Measurements from ENCODE around the gene RTP4. TPM values are rescaled to one million over a fixed set of nuclear protein-coding genes. Genes with fewer than 3 reads are reported as not detected.
A peak's percentile ranks its signal among the peaks of the same experiment; 100 is the strongest.

Gene RTP4
- total and polyA plus RNA-seq, 2 donors (not counting 3 experiments of a cell fraction or from before 2014, with no cell fraction given) = 0.12 to 0.22 TPM

DNA sequence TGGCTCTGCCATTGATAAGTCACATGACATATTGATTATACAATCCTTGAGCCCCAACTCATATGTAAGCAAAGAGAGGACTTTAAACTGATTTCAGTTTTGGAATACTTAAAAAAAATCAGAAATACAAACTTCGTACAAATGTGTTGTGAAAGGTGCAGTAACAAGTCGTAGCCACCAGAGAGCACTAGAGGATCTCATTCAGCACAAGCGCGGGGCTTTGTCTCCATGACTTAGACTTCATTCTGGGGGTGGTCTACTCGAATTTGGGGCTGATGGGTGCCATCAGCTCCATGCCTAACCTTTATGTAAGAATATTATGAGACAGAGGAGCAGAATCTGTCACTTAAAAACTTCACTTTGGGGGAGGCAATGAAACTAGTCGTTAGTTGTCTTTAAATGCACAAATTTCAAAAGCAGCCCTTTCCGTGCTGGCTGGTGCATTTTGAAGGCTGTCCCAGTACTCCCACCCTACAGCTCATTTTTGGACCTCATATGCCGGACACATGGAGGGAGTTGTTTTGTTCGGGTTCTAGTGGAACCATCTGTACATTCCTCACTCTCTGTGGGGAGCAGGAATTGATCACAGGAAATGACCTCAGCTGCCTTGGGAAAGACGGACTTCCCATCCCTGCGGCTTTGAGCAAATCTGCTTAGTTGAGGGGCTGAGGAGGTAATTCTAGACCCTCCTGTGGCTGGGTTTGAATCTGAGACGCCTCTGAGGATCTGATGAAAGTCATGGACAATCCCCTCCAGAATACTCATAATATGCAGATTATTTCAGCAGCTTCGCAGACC is 49.2 kb upstream of the RTP4 start:
- peak overlapping the region in 1 of 3 experiments; percentile 36 for H3K4me3 ChIP-seq (replicated peaks in 1 of 3; ENCODE audit: insufficient read depth in 1 of 3, low read depth in 1 of 3, low read length in 3 of 3)
- POLR2A ChIA-PET = interaction anchor here (0.6 to 1.1 kb wide), 2 partner anchors 154 to 361 kb away, joined by 3 to 5 read pairs; no protein-coding TSS in a partner anchor
- DNase-seq (ENCODE audit: low read depth, low spot score) (peak; percentile 60), FAIRE-seq (peak; percentile 87)
- H3K9me3 ChIP-seq (replicated peaks; ENCODE audit: control insufficient read depth, insufficient read depth, low read length) = no peaks in the 10 kb centered on the region
- H3K9me1 ChIP-seq (replicated peaks; ENCODE audit: control insufficient read depth, extremely low read depth, insufficient read depth, low read length) = no peaks in the 10 kb centered on the region
- no peak for TF ChIP-seq MYC (IDR thresholded peaks at IDR 0.05; ENCODE audit: low read depth, low read length)
- TF ChIP-seq, protein P1, sequence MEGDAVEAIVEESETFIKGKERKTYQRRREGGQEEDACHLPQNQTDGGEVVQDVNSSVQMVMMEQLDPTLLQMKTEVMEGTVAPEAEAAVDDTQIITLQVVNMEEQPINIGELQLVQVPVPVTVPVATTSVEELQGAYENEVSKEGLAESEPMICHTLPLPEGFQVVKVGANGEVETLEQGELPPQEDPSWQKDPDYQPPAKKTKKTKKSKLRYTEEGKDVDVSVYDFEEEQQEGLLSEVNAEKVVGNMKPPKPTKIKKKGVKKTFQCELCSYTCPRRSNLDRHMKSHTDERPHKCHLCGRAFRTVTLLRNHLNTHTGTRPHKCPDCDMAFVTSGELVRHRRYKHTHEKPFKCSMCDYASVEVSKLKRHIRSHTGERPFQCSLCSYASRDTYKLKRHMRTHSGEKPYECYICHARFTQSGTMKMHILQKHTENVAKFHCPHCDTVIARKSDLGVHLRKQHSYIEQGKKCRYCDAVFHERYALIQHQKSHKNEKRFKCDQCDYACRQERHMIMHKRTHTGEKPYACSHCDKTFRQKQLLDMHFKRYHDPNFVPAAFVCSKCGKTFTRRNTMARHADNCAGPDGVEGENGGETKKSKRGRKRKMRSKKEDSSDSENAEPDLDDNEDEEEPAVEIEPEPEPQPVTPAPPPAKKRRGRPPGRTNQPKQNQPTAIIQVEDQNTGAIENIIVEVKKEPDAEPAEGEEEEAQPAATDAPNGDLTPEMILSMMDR (IDR thresholded peaks at IDR 0.05; ENCODE audit: extremely low read depth in 1 of 2, insufficient read depth in 1 of 2, low read depth in 1 of 2, low read length in 2 of 2) = peak; percentile 79 to 82
- intact Hi-C loops (cut with micrococcal nuclease) (loop anchor here (1.0 kb wide), 5 partner anchors 54 to 395 kb away; no protein-coding TSS in a partner anchor), dilution Hi-C loops (cut with MboI; ENCODE audit: extremely low pct_ligation_motif_present, low sequenced_read_pairs) (loop anchor here (25.0 kb wide), 1 partner anchor 368 kb away; no protein-coding TSS in a partner anchor)
- no peaks in the 10 kb centered on the region for H3K79me2 ChIP-seq (ENCODE audit: control insufficient read depth, insufficient read depth, low read length)
- H3K9ac ChIP-seq (replicated peaks; ENCODE audit: extremely low read depth, insufficient read depth, low read length) = no peak overlapping the region
- no peaks in the 10 kb centered on the region for H4K20me1 ChIP-seq (replicated peaks; ENCODE audit: control insufficient read depth, extremely low read depth, insufficient read depth, low read length)
- peak overlapping the region; percentile 71 for H3K4me2 ChIP-seq (ENCODE audit: insufficient read depth, low read length)
- peaks cover 0 to 3% of the 10 kb centered on the region in 2 experiments for H3K27me3 ChIP-seq (ENCODE audit: control insufficient read depth in 2 of 2, insufficient read depth in 2 of 2, low read length in 2 of 2)
- H3K4me1 ChIP-seq (ENCODE audit: control insufficient read depth, extremely low read depth, insufficient read depth, low read length) = peaks cover 8% of the 10 kb centered on the region
- H3K36me3 ChIP-seq (ENCODE audit: control insufficient read depth in 2 of 2, extremely low read depth in 1 of 2, insufficient read depth in 2 of 2, low read length in 2 of 2) = no peaks in the 10 kb centered on the region
- CTCF ChIA-PET = interaction anchor here (0.5 to 12.9 kb wide), 35 partner anchors 10 to 1914 kb away, joined by 3 to 486 read pairs (median 4); partner anchors contain the start of genes RTP4 and SST
- no TSS peak for BruUV-seq (replicated peaks)
- H2AFZ ChIP-seq (ENCODE audit: low read depth, low read length) = peak overlapping the region; percentile 61
- no peak overlapping the region for H3K27ac ChIP-seq (ENCODE audit: insufficient read depth, low read depth, low read length)
